GM10248 (cell line): ENCODE measurements around the gene ELOVL2.

Source experiments
- CTCF ChIA-PET: fragments of 300-600 bp; sonication (Branson Sonifier 250); formaldehyde crosslinking; extraction: SDS; loops from one replicate; lab custom pipeline; 2021; ENCODE audit warnings: antibody characterized with exemption; lab: Yijun Ruan, JAX
- POLR2A ChIA-PET: fragments of 350-650 bp; sonication (Branson Sonifier 250); formaldehyde crosslinking; extraction: SDS; loops from one replicate; lab custom pipeline; 2020; ENCODE audit warnings: antibody characterized with exemption; lab: Yijun Ruan, JAX
- DNase-seq: peaks from one replicate; pipeline ENCODE4 v3.0.0; 2012; ENCODE audit errors: extremely low spot score
- TF ChIP-seq, protein P1 (sequence below): IDR thresholded peaks from 2 replicates; pipeline ENCODE4 v1.5.1; 2012; ENCODE audit warnings: mild to moderate bottlenecking, low read depth; ENCODE audit errors: extremely low read depth, missing control alignments, control extremely low read depth

The ELOVL2 gene

DNA sequence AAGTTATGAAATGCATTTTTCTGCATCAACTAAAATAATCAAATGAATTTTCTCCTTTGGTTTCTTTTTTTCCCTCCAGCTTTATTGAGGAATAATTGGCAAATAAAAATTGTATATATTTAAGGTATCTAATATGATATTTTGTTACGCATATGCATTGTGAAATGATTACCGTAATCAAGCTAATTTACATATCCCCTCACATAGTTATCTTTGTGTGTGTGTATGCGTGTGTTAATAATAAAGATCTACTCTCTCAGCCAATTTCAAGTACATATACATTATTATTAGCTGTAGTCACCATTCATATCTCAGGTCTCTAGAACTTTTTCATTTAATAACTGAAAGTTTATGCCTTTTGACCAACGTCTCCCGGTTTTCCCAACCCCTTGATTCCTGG lies 96.1 kb downstream of the ELOVL2 start:
- TF ChIP-seq, protein P1, sequence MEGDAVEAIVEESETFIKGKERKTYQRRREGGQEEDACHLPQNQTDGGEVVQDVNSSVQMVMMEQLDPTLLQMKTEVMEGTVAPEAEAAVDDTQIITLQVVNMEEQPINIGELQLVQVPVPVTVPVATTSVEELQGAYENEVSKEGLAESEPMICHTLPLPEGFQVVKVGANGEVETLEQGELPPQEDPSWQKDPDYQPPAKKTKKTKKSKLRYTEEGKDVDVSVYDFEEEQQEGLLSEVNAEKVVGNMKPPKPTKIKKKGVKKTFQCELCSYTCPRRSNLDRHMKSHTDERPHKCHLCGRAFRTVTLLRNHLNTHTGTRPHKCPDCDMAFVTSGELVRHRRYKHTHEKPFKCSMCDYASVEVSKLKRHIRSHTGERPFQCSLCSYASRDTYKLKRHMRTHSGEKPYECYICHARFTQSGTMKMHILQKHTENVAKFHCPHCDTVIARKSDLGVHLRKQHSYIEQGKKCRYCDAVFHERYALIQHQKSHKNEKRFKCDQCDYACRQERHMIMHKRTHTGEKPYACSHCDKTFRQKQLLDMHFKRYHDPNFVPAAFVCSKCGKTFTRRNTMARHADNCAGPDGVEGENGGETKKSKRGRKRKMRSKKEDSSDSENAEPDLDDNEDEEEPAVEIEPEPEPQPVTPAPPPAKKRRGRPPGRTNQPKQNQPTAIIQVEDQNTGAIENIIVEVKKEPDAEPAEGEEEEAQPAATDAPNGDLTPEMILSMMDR = no peak
- POLR2A ChIA-PET = no interaction called here
- CTCF ChIA-PET = interaction anchor here (4.9 kb wide), 1 partner anchor 122 kb away, joined by 40 read pairs; no protein-coding TSS in a partner anchor
- DNase-seq = no peak

DNA sequence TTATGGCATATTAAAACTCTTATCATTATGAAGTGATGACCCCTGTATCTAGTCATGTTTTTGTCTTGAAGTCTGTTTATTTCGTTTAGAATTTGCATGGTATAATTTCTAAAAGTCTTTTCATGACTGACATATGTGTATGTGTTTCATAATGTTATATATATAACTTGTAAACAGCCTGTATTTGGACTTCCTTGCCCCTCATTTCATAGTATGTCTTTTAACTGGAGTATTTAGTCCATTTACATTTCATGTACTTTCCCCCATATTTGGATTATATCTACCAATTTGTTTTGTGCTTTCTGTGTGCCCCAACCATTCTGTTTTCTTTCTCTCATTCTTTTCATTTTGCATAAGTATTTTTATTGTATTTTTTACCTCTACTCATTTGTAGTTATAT lies 98.3 kb downstream of the ELOVL2 start:
- TF ChIP-seq, protein P1 = no peak
- ChIA-PET CTCF (interaction anchor here (1.8 kb wide), 1 partner anchor 9 kb away, joined by 6 read pairs; no protein-coding TSS in a partner anchor), POLR2A (no interaction called here)
- no peak for DNase-seq

DNA sequence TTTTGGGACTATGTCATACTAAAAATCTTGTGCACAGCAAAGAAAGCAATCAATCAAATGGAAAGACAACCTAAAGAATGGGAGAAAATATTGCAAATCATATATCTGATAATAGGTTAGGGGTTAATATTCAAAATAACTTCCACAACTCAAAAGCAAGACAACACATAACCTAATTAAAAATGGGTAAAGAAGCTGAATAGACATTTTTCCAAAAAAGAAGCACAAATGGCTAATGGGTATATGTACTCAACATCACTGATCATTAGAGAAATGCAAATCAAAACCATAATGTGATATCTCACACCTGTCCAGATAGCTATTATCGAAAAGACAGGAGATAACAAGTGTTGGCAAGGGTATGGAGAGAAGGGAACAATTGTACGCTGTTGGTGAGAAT lies 104.3 kb downstream of the ELOVL2 start:
- TF ChIP-seq, protein P1 = no peak
- no peak for DNase-seq
- CTCF ChIA-PET = interaction anchor here (2.3 kb wide), 1 partner anchor 15 kb away, joined by 12 read pairs; no protein-coding TSS in a partner anchor
- POLR2A ChIA-PET = no interaction called here

DNA sequence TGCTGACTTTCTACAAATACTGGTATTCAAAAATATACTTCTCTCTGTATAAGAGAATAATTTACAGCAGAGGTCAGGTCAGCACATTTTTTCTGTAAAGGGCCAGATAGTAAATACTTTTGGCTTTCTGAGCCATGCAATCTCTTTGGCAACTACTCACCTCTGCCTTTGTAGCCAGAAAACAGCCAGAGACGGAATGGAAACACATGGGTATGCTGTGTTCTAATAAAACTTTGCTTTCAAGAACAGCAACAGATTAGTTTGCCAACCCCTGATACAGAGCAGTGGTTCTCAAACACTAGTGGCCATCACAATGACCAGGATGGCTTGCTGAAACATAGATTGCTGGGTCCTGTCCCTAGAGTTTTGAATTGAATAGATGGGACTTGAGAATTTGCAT lies 111.0 kb downstream of the ELOVL2 start:
- DNase-seq = no peak
- POLR2A ChIA-PET = no interaction called here
- CTCF ChIA-PET = interaction anchor here (1.1 kb wide), 1 partner anchor 15 kb away, joined by 3 read pairs; no protein-coding TSS in a partner anchor
- TF ChIP-seq, protein P1 = no peak
